ENCODE data around the gene SDF2L1.
A peak's percentile ranks its signal among the peaks of the same experiment; 100 is the strongest.
"Not testable (repeated sequence)": the region's sequence is repeated elsewhere in the genome, so short reads cannot be mapped to it uniquely, and the experiment has no call there.

SDF2L1 gene

DNA sequence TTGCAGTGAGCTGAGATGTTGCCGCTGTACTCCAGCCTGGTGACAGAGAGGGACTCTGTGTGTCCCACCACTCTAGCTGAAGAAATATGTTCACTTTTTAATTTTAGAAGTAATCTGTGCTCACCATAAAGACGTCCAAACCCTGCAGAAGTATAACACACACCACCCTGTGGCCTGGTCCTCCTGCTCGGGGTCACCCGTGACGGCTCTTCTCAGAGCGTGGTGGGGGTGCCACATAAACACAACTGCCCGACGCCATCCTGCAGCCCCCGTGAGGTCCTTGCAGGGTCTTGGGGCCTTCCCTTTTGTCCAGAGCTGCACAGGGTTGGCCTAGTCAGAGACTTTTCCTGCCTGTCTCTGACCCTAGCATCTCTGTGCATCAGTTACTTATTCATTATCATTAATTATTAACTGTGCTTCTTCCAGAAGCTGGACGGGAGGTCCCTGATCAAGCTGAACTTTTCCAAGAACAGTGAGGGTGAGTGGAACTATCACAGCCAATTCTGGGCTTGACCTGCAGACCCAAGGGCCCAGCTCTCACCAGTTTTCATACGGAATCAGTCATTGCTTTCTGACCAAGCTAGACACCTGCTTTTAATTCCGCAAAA is 32.6 kb downstream of the SDF2L1 start:
- Histone ChIP-seq H3K9me3 (peaks cover 14% of the 10 kb centered on the region), H3K4me3 (no peak overlapping the region), H3K4me2 (no peak overlapping the region), H3K36me3 (peaks cover 86% of the 10 kb centered on the region), H4K20me1 (peaks cover 29% of the 10 kb centered on the region), H3K4me1 (peaks cover 9% of the 10 kb centered on the region; the same call in 1 of the 2 replicates), H3K27me3 (no peaks in the 10 kb centered on the region), H3K27ac (no peak overlapping the region), H3K9ac (no peak overlapping the region)
- no peak for TF ChIP-seq Cebpa-rat (IDR thresholded peaks at IDR 0.05)

DNA sequence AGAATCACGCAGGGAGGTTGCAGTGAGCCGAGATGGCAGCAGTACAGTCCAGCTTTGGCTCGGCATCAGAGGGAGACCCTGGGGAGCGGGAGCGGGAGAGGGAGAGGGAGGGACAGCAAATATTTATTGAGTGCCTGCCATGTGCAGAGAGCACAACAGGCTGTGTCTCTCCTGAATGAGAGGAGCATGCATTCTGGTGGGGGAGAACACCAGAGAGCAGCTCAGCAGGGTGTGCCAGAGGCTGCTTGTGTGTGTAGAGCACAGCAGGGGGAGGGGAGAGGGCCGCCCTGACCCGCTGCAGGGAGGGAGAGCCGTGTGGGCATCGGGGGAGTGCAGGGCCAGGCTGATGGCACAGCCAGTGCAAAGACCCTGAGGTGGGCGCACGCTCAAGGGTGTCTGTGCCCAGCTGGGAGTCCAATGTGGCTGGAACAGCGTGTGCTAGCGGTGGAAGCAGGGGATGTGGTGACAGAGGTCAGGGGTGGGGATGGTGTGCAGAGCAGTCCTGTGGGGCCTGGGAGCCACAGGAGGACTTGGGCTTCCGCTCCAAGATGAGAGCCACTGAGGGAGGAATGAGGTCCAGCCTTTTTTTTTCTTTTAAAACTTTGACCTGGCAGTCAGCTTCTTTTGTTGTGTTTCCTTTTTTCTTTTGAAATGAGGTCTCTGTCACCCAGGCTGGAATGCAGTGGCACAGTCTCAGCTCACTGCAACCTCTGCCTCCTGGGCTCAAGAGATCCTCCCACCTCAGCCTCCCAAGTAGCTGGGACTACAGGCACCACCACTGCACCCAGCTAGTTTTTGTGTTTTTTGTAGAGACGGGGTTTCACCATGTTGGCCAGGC is 35.7 kb downstream of the SDF2L1 start:
- no peak overlapping the region for H3K4me3 ChIP-seq
- H3K27me3 ChIP-seq, result no peaks in the 10 kb centered on the region
- H3K4me1 ChIP-seq, result peaks cover 31% of the 10 kb centered on the region
- H3K27ac ChIP-seq, result no peak overlapping the region
- H3K9me3 ChIP-seq, result peaks cover 14% of the 10 kb centered on the region
- H4K20me1 ChIP-seq, result peaks cover 32% of the 10 kb centered on the region
- TF ChIP-seq Cebpa-rat (IDR thresholded peaks at IDR 0.05), result no peak
- peaks cover 86% of the 10 kb centered on the region for H3K36me3 ChIP-seq
- H3K4me2 ChIP-seq, result no peak overlapping the region
- no peak overlapping the region for H3K9ac ChIP-seq

DNA sequence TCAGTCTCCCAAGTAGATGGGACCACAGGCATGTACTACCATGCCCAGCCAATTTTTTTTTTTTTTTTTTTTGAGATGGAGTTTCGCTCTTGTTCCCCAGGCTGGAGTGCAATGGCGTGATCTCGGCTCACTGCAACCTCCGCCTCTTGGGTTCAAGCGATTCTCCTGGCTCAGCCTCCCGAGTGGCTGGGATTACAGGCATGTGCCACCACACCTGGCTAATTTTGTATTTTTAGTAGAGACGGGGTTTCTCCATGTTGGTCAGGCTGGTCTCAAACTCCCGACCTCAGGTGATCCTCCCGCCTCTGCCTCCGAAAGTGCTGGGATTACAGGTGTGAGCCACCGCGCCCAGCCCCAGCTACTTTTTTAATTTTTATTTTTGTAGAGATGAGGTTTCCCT is 36.7 kb downstream of the SDF2L1 start:
- H3K4me1 ChIP-seq, result peaks cover 30% of the 10 kb centered on the region
- peaks cover 86% of the 10 kb centered on the region for H3K36me3 ChIP-seq
- H3K4me2 ChIP-seq, H3K4me3 ChIP-seq, H3K9ac ChIP-seq, H3K27me3 ChIP-seq, H3K27ac ChIP-seq: not testable (repeated sequence)
- H4K20me1 ChIP-seq, result peaks cover 29% of the 10 kb centered on the region
- peaks cover 14% of the 10 kb centered on the region for H3K9me3 ChIP-seq

DNA sequence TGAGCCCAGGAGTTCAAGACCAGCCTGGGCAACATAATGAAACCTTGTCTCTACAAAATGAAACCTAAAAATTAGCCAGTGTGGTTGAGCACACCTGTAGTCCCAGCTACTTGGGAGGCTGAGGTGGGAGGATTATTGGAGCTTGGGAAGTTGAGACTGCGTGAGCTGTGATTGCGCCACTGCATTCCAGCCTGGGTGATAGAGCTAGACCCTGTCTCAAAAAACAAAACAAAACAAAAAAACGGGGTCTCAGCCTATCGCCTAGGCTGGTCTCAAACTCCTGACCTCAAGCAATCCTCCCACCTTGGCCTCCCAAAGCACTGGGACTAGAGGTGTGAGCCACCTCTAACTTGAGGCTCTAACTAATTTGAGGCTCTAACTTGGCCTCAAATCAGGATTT is 37.3 kb downstream of the SDF2L1 start:
- Histone ChIP-seq H3K4me2 (no peak overlapping the region), H3K27me3 (no peaks in the 10 kb centered on the region), H4K20me1 (peaks cover 27% of the 10 kb centered on the region), H3K36me3 (peaks cover 86% of the 10 kb centered on the region), H3K27ac (no peak overlapping the region), H3K9me3 (peaks cover 14% of the 10 kb centered on the region), H3K4me3 (no peak overlapping the region), H3K9ac (no peak overlapping the region), H3K4me1 (peaks cover 28% of the 10 kb centered on the region)
- TF ChIP-seq Cebpa-rat (IDR thresholded peaks at IDR 0.05), result no peak

DNA sequence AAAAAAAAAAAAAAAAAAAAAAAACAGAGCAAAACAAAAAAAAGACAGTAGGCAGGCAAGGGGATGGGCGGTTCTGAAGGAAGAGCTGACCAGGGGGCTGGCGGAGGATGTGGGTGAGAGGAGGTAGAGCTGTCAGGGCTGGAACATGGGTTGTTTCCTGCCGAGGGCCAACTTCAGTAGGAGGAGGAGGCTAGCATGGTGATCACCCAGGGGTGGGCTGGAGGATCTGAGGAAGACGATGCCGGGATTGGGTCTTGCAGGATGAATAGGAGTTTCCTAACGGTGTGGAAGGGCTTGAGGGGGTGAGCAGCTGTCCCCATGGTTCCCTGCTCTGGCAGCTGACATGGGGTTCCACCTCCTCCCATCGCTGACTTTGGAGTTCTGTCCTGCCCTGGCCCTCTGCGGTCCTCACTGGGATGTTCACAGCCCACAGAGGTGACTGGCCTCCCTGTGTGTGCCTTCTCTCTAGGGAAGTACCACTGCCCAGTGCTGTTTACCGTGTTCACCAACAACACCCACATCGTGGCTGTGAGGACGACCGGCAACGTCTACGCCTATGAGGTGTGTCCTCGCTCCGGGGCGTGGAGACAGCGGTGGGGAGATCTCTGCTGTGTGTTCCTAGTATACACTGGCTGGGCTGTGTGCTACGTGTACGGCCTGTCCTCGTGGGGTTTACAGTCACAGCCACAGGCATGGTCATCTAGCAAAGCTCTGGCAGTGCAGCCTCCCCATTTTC is 38.9 kb downstream of the SDF2L1 start:
- Histone ChIP-seq H3K9me3 (peaks cover 8% of the 10 kb centered on the region), H3K36me3 (peaks cover 86% of the 10 kb centered on the region), H3K4me1 (peaks cover 28% of the 10 kb centered on the region), H3K4me2 (no peak overlapping the region), H3K4me3 (no peak overlapping the region), H3K27me3 (no peaks in the 10 kb centered on the region), H4K20me1 (peaks cover 27% of the 10 kb centered on the region), H3K9ac (no peak overlapping the region), H3K27ac (peak overlapping the region; percentile 57)
- TF ChIP-seq Cebpa-rat (IDR thresholded peaks at IDR 0.05), result no peak

DNA sequence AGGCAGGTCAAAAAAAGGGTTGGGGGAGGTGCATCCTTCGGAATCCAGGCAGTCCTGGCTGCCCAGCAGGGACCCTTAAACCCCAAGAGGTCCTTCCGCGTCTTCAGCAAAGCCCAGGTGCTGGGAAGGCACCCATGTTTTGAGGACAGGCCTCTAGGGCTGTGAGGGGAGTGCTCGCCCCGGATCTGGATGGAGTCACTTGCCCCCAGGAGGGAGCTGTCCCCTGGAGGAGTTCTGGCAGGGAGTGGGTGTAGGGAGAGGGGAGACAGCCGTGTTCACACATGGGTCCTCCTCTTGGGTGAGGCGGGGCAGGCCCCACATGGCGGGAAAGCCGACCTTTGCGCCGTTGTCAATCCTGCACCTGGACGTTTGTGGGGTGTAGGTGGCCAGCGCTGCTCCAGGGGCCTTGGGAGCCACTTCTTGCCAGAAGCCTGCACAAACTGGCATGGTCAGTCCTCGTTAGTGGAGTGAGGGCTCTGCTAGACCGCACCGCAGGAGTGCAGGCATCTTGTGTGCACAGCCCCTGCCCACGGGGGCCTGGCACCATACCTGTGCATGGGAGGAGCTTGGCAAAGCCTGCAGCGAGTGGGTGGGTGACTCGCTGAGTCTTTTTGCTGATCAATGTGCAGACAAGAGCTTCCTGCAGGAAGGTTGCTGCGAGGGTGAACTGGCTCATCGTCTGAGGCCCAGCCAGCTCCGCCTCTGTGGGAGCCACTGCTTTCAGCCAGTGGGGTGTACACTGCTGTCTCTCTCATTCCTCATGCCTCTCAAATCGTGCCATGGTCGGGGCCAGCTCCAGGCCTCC is 39.7 kb downstream of the SDF2L1 start:
- Histone ChIP-seq H3K36me3 (peaks cover 86% of the 10 kb centered on the region), H3K4me2 (peak overlapping the region; percentile 62), H3K4me3 (no peak overlapping the region), H3K27ac (peak overlapping the region; percentile 57), H3K27me3 (no peaks in the 10 kb centered on the region), H4K20me1 (peaks cover 27% of the 10 kb centered on the region), H3K9me3 (peaks cover 4% of the 10 kb centered on the region; the same call in 1 of the 2 replicates), H3K9ac (0 out of 2 replicates have a peak overlapping the region, but pooled peaks have one; percentile 21), H3K4me1 (peaks cover 35% of the 10 kb centered on the region)
- no peak for TF ChIP-seq Cebpa-rat (IDR thresholded peaks at IDR 0.05)

DNA sequence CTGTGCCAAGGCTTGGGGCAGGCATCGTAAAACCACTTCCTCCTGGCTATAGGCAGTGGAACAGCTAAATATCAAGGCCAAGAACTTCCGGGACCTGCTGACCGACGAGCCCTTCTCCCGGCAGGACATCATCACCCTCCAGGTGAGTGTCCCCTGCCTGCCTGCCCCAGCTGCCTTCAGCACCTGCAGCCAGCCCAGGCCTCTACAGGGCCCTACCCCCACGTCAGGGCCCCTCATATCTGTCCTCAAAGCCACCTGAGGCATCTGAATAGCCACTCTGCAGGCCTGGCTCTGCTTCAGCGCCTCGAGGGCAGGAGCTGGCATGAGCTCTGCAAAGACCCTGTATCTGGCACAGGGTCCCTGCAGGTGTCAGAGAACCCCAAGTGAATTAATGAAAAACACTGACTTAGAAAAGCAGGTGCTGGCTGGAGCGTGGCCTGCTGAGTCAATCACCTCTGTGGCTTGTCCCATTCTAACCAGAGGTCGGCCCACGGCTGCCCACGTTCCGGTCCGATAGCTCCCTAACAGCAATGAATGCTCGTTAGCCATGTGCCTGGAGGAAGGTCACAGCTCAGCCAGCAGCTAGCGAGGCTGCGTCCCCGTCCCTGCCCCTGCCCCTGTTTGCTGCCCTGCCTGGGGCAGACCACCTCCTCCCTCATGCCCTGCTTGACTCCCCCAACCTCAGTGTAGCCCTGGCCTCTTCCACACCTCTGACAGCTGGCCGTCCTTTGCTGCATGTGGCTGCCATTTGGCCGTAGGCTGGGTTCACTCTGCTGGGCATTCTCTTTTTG is 40.5 kb downstream of the SDF2L1 start:
- no peak for TF ChIP-seq Cebpa-rat (IDR thresholded peaks at IDR 0.05)
- Histone ChIP-seq H3K4me3 (no peak overlapping the region), H3K9ac (peak overlapping the region; percentile 21; the same call in 1 of the 2 replicates), H3K27ac (peak overlapping the region; percentile 57), H3K36me3 (peaks cover 85% of the 10 kb centered on the region), H4K20me1 (peaks cover 27% of the 10 kb centered on the region), H3K27me3 (no peaks in the 10 kb centered on the region), H3K4me2 (peak overlapping the region; percentile 62), H3K9me3 (no peaks in the 10 kb centered on the region), H3K4me1 (peaks cover 43% of the 10 kb centered on the region)

DNA sequence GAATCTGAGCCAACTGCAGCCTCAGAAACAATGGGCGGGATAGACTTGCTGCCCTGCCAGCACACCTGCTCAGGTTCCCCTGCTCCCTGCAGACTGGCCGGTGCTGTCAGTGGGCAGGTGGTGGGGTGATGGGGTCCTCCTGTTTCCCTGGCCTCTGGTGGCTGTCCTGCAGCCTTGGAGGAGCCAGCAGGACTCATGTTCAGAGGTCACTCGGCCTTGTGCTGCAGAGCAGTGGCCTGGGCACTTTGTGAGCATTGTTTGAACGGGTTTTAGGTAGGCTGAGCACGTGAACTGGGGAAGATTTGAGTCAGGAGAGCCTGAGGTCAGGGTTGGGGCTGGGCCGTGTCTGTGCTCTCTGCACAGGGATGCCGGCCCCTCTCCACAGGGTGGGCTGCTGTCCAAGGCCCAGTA is 41.3 kb downstream of the SDF2L1 start:
- no peak overlapping the region for H3K4me3 ChIP-seq
- H3K9ac ChIP-seq, result 0 out of 2 replicates have a peak overlapping the region, but pooled peaks have one; percentile 21
- no peaks in the 10 kb centered on the region for H3K9me3 ChIP-seq
- TF ChIP-seq Cebpa-rat (IDR thresholded peaks at IDR 0.05), result no peak
- H3K27ac ChIP-seq, result peak overlapping the region; percentile 26; the same call in 1 of the 2 replicates
- peaks cover 82% of the 10 kb centered on the region for H3K36me3 ChIP-seq
- H3K4me1 ChIP-seq, result peaks cover 51% of the 10 kb centered on the region
- peaks cover 27% of the 10 kb centered on the region for H4K20me1 ChIP-seq
- H3K4me2 ChIP-seq, result no peak overlapping the region
- H3K27me3 ChIP-seq, result no peaks in the 10 kb centered on the region

All from BLaER1 (cell line).